ENCODE measurements around the gene UBASH3B. TPM values are rescaled to one million over a fixed set of nuclear protein-coding genes. Genes with fewer than 3 reads are reported as not detected.

UBASH3B gene
- total RNA-seq, 1 experiment from 2014 or later, result 81.9 TPM

DNA sequence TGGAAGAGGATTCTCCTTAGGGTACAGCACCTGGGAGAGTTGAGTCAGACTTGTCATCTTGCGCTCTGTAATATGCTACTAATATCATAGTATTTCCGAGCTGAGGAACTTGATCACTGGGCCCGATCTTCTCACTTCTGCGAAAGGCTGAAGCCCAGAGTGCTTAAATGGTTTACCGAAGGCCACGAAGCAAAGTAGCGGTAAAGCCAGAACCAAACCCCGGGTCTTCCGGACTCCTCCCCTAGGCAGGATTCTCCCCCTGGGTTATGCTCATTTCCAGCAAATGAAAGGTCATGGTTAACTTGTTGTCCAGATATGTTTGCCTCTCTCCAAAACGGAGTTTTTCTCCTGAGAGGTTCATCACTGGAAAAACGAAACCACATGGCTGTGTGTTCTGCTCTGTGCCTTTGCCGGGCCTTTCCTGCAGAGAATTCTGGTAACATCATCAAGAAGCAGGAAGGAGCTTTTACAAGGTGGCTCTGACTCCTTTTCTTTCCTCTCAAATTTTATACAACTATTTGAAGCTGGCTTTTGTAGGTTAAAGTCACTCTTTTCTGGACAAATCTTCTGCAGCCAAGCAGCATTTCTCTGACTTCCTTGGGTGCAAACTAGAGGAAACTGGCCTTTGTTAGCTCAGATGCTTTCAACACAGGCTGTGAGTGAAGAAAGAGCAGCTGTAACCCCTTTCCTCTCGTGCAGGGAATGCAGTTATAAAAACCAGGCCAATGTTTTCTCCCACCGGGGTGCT is 35.5 kb downstream of the UBASH3B start:
- no peaks in the 10 kb centered on the region for H3K9me2 ChIP-seq (ENCODE audit: insufficient read depth)
- no TSS peak for BruUV-seq (replicated peaks)
- H3K4me1 ChIP-seq (replicated peaks; ENCODE audit: insufficient read depth), result no peaks in the 10 kb centered on the region
- H2AFZ ChIP-seq, result no peak overlapping the region
- no peak overlapping the region for H3K4me2 ChIP-seq
- CTCF ChIA-PET, result no interaction called here
- H3K36me3 ChIP-seq (ENCODE audit: low read depth), result peaks cover 10% of the 10 kb centered on the region; the same call in 1 of the 2 replicates
- intact Hi-C loops (cut with micrococcal nuclease; ENCODE audit: unreplicated experiment), result no loop called here
- DNase-seq, result peak in 1 of 2 experiments; percentile 28
- H3K4me3 ChIP-seq, result no peak overlapping the region
- TF ChIP-seq, protein P1, sequence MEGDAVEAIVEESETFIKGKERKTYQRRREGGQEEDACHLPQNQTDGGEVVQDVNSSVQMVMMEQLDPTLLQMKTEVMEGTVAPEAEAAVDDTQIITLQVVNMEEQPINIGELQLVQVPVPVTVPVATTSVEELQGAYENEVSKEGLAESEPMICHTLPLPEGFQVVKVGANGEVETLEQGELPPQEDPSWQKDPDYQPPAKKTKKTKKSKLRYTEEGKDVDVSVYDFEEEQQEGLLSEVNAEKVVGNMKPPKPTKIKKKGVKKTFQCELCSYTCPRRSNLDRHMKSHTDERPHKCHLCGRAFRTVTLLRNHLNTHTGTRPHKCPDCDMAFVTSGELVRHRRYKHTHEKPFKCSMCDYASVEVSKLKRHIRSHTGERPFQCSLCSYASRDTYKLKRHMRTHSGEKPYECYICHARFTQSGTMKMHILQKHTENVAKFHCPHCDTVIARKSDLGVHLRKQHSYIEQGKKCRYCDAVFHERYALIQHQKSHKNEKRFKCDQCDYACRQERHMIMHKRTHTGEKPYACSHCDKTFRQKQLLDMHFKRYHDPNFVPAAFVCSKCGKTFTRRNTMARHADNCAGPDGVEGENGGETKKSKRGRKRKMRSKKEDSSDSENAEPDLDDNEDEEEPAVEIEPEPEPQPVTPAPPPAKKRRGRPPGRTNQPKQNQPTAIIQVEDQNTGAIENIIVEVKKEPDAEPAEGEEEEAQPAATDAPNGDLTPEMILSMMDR (conservative IDR thresholded peaks at IDR 0.05), result no peak
- no peak for TF ChIP-seq EZH2 (IDR thresholded peaks at IDR 0.05; ENCODE audit: low read depth)
- peaks cover 14% of the 10 kb centered on the region; the same call in 1 of the 2 replicates for H4K20me1 ChIP-seq (ENCODE audit: insufficient read depth)
- no peaks in the 10 kb centered on the region for H3K9me3 ChIP-seq (ENCODE audit: insufficient read depth, low read depth)
- POLR2A ChIA-PET (ENCODE audit: unreplicated experiment), result no interaction called here
- 0 out of 2 replicates have a peak overlapping the region, but pooled peaks have one; percentile 7 for H3K27ac ChIP-seq
- H3F3A ChIP-seq (ENCODE audit: insufficient read depth, low read depth), result peaks cover 54% of the 10 kb centered on the region
- no peaks in the 10 kb centered on the region for H3K27me3 ChIP-seq (ENCODE audit: insufficient read depth, low read depth)
- H3K79me2 ChIP-seq (ENCODE audit: low read depth), result peaks cover 91% of the 10 kb centered on the region

DNA sequence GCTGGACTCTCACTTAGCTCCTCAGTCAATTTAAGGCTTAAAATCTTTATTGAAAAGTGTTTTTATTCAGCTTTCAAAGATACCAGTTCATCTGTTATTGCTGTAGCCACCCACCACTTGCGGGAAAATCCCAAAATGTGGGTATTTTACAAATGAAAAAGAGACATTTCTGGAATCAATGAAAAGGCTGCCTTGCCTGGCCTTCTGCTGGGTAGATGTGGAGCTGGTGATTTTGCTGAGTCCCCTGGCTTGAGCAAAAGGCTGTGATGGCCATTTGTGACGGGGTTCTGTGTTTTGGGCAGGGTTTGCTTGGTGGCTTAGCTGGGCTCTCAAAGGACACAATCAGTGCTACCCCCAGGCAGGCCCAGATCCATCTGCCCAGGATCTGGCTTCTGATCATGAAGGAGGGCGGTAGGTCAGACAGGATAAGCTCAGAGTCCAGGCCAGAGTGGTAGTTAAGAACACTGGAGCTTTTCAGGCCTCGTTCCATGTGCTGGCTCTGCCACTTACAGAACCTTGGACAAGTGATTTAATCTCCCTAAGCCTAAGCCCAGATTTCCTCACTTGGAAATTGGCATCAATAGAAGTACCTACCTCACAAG is 36.1 kb downstream of the UBASH3B start:
- no peak overlapping the region for H3K4me2 ChIP-seq

DNA sequence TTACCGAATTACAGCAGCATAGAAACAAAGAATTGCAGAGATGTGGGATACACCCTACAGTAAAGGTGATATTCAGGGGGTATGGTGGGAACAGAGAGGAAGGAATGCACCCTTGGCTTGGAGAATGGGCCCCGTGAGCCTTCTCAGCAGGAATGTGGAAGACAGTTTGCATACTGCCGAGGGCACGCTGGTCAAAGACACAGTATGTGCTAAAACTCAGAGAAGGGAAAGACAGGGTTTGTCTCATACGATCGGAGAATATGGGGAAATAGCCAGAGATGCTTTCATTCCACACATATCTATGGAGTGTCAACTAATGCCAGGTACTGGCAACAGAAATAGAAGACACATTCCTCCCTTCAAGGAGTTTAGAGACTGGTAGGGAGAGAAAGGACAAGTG is 36.9 kb downstream of the UBASH3B start:
- H3K9me2 ChIP-seq (ENCODE audit: insufficient read depth), result no peaks in the 10 kb centered on the region
- peaks cover 10% of the 10 kb centered on the region; the same call in 1 of the 2 replicates for H3K36me3 ChIP-seq (ENCODE audit: low read depth)
- intact Hi-C loops (cut with micrococcal nuclease; ENCODE audit: unreplicated experiment), result no loop called here
- peaks cover 54% of the 10 kb centered on the region for H3F3A ChIP-seq (ENCODE audit: insufficient read depth, low read depth)
- H3K9me3 ChIP-seq (ENCODE audit: insufficient read depth, low read depth), result no peaks in the 10 kb centered on the region
- TF ChIP-seq, protein P1 (conservative IDR thresholded peaks at IDR 0.05), result no peak
- TF ChIP-seq EZH2 (IDR thresholded peaks at IDR 0.05; ENCODE audit: low read depth), result no peak
- no peak overlapping the region for H3K4me3 ChIP-seq
- BruUV-seq (replicated peaks), result no TSS peak
- peaks cover 14% of the 10 kb centered on the region; the same call in 1 of the 2 replicates for H4K20me1 ChIP-seq (ENCODE audit: insufficient read depth)
- POLR2A ChIA-PET (ENCODE audit: unreplicated experiment), result no interaction called here
- no peak overlapping the region for H3K27ac ChIP-seq
- DNase-seq, result peak in 1 of 2 experiments; percentile 21
- CTCF ChIA-PET, result no interaction called here
- no peak overlapping the region for H2AFZ ChIP-seq
- H3K4me2 ChIP-seq, result no peak overlapping the region
- peaks cover 12% of the 10 kb centered on the region for H3K4me1 ChIP-seq (replicated peaks; ENCODE audit: insufficient read depth)
- H3K79me2 ChIP-seq (ENCODE audit: low read depth), result peaks cover 91% of the 10 kb centered on the region
- no peaks in the 10 kb centered on the region for H3K27me3 ChIP-seq (ENCODE audit: insufficient read depth, low read depth)

More for the DNA sequence above, 36.1 kb downstream of the UBASH3B start:
- BruUV-seq (replicated peaks), result no TSS peak
- Histone ChIP-seq H4K20me1 (ENCODE audit: insufficient read depth) (peaks cover 14% of the 10 kb centered on the region; the same call in 1 of the 2 replicates), H3K4me1 (replicated peaks; ENCODE audit: insufficient read depth) (peaks cover 4% of the 10 kb centered on the region), H3K9me3 (ENCODE audit: insufficient read depth, low read depth) (no peaks in the 10 kb centered on the region), H3K79me2 (ENCODE audit: low read depth) (peaks cover 91% of the 10 kb centered on the region), H3K4me3 (no peak overlapping the region), H3K36me3 (ENCODE audit: low read depth) (peaks cover 10% of the 10 kb centered on the region; the same call in 1 of the 2 replicates), H3K9me2 (ENCODE audit: insufficient read depth) (no peaks in the 10 kb centered on the region), H3F3A (ENCODE audit: insufficient read depth, low read depth) (peaks cover 54% of the 10 kb centered on the region), H3K27ac (peak overlapping the region; percentile 7; the same call in 1 of the 2 replicates), H3K27me3 (ENCODE audit: insufficient read depth, low read depth) (no peaks in the 10 kb centered on the region), H2AFZ (no peak overlapping the region)
- ChIA-PET POLR2A (ENCODE audit: unreplicated experiment) (no interaction called here), CTCF (no interaction called here)
- intact Hi-C loops (cut with micrococcal nuclease; ENCODE audit: unreplicated experiment), result no loop called here
- DNase-seq, result no peak
- TF ChIP-seq, protein P1 (conservative IDR thresholded peaks at IDR 0.05), result no peak
- no peak for TF ChIP-seq EZH2 (IDR thresholded peaks at IDR 0.05; ENCODE audit: low read depth)

All from PC-9 (cell line).